LNCAP (cell line): ENCODE measurements around the gene THTPA.

Experiments used
- TF ChIP-seq, protein P1 (sequence below): fragments of 450-650 bp; IDR thresholded peaks from 2 replicates; pipeline ENCODE4 v1.5.1; 2017; ENCODE audit warnings: mild to moderate bottlenecking

THTPA gene

DNA sequence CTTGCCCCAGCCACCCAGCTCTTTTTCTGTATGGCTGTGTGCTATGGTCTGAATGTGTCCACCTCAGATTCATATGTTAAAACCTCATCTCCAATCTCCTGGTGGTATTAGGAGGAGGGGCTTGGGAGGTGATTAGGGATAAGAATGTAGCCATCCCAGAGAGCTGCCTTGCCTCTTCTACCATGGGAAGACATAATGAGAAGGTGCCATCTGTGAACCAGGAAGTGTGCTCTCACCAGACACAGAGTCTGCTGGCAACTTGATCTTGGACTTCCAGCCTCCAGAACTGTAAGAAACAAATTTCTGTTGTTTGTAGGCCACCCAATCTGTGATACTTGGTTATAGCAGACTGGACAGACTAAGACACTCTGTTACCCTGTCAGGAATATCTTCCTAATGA, 45.4 kb downstream of the THTPA start:
- TF ChIP-seq, protein P1, sequence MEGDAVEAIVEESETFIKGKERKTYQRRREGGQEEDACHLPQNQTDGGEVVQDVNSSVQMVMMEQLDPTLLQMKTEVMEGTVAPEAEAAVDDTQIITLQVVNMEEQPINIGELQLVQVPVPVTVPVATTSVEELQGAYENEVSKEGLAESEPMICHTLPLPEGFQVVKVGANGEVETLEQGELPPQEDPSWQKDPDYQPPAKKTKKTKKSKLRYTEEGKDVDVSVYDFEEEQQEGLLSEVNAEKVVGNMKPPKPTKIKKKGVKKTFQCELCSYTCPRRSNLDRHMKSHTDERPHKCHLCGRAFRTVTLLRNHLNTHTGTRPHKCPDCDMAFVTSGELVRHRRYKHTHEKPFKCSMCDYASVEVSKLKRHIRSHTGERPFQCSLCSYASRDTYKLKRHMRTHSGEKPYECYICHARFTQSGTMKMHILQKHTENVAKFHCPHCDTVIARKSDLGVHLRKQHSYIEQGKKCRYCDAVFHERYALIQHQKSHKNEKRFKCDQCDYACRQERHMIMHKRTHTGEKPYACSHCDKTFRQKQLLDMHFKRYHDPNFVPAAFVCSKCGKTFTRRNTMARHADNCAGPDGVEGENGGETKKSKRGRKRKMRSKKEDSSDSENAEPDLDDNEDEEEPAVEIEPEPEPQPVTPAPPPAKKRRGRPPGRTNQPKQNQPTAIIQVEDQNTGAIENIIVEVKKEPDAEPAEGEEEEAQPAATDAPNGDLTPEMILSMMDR: no peak

DNA sequence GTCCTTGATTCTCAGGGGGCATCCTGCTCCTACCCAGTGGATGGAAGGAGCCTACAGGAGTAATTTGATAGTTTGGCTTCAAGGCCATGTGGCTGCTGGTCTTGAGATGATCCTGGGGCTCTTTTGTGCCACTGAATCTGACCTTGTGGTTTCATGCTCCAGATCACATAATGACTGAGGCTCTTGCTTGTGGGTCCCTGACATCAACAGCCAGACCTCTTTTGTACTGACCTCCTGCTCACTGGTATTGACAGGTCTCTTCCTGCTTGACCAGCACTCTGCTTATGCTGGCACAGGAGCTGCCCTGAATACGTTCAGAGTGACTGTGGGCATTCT, 45.7 kb downstream of the THTPA start:
- TF ChIP-seq, protein P1: no peak

DNA sequence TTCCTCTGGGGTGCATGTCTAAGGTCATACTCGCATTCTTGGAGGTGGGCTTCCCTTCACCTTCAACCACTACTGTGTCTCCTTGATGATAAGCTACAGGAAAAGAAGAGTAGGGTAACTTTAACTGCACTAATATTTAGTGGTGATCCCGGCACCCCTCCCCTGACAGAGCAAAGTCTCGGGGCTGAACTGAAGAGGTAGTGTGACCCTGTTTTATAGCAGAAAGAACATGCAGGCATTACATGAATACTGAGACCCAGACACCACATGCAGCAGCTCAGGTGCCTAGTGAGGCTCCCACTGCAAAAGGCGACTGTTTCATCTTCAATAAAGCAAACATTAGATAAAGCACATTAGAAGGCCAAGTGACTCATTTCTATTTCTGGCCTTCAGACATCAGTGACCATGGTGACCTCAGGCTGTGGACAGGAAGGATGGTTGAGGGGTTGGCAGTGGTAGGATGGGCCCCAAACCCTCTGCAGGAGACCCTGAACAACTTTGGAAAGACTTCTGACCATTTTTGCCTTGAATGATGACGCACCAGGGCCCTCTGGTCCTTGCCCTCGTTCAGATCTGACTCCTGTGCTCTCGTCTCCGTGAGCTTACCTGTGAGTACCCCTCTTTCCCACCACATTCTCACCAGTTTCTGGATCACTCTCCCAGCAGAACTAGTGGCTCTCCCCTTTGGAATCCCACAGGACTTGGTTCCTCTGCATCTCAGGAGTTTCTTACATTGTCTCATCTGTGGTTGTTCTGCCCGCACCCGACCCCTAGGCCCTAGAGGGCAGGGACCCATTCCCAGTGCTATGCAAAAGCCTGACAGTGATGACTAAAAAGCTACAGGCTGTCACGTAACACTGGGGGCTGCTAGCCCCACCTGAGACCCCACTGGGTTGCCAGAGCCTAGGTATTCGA, 46.4 kb downstream of the THTPA start:
- TF ChIP-seq, protein P1: no peak

DNA sequence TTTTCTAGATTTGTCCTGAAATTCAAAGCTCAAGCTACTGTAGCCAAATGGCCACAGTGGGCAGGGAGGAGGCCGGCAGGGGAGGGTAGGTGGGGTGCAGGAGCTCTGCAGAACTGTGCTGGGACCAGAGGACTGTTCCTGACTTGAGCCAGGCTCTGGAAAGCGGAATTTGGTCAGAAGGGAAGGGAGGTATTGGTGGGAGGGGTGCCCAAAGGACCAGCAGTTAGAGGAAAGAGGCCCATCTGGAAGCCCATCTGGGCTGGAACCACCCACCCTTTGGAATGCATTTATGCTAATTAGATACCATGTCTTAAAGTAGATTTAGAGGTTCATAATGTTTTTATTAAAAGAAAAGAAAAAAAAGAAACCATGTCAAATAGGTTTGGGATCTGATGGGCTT, 47.0 kb downstream of the THTPA start:
- TF ChIP-seq, protein P1: no peak

DNA sequence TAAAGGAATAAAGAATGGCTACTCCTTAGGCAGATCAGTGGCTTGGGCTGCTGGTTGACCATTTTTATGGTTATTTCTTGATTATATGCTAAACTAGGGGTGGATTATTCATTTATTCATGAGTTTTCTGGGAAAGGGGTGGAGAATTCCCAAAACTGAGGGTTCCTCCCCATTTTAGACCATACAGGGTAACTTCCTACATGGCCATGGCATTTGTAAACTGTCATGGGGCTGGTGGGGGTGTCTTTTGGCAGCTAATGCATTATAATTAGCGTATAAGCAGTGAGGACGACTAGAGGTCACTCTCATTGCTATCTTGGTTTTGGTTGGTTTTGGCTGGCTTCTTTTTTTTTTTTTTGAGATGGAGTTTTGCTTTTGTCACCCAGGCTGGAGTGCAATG, 48.1 kb downstream of the THTPA start:
- TF ChIP-seq, protein P1: no peak

DNA sequence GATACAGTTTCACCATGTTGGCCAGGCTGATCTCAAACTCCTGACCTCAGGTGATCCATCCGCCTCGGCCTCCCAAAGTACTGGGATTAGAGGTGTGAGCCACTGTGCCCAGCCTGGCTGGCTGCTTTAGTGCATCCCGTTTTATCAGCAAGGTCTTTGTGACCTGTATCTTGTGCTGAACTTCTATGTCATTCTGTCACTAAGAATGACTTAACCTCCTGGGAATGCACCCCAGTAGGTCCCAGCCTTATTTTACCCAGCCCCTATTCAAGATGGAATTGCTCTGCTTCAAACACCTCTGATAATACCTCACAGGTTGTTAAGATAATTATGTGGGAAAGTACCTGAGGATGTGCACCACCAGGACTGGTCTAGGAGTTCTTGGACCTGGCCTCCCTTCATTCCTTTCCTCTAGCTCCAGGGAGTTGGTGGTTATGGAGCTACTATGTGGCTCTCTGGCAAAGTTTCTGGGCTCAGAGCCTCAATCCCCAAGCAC, 48.7 kb downstream of the THTPA start:
- TF ChIP-seq, protein P1: no peak

DNA sequence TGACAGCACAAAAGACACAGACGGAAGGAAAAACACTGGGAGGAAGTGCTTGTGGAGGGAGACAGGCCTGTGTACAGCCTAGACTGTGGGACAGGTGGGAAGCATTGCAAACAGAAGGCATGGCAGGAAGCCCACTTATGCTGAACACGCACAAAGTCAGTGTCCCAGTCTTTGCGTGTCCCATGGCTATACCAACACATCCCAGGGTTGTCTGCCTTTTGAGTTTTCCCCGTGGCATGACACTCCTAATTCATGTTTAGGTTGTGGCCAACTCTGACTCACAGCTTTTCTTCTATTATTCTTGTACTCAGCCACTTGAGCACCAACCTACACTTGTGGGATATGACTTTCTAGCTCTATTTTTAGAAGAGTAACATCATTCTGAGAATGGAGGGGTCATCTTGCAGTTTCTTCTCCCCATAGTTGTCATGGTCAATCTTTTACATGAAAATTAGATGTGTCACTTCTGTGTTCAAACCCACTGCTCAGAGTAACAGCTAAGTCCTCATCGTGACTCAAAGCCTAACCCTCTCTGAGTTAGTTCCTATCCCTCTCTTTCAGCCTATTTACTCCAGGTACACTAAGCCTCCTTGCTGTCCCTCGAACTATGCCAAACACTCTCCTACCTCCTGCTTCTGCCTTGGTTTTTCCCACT, 50.0 kb downstream of the THTPA start:
- TF ChIP-seq, protein P1: no peak
